ENCODE measurements around the gene HMOX1.
"Not testable (repeated sequence)": the region's sequence is repeated elsewhere in the genome, so short reads cannot be mapped to it uniquely, and the experiment has no call there.

The HMOX1 gene

DNA sequence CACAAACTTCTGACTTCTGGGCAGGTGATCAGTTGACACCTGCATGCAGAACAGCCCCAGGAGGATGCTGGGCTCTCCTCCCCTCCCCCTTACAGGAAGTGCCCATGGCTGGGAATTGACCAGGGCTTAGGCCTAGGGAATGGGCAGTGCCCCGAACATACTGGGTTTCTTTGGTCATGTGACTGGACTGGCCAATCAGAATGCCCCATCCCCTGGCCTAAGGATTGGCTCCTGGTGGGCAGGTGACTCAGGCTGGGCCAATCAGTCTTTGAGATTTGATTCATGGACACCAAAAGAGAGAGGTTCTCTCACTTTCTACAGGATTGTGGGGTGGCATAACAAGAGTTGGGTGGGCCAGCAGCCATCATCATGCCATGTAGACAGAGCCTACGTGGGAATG is 56.2 kb downstream of the HMOX1 start:
- DNase-seq, result no peak

DNA sequence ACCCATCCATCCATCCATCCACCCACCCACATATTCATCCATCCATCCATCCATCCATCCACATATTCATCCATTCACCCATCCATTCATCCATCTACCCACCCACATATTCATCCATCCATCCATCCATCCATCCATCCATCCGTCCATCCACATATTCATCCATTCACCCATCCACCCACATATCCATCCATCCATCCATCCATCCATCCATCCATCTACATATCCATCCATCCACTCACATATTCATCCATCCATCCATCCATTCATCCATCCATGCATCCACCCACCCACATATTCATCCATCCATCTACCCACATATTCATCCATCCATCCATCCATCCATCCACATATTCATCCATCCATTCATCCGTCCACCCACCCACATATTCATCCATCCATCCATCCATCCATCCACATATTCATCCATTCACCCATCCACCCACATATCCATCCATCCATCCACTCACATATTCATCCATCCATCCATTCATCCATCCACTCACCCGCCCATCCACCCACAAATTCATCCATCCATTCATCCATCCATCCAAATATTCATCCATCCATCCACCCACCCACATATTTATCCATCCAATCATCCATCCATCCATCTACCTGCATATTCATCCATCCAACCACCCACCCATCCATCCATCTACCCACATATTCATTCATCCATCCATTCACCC is 57.9 kb downstream of the HMOX1 start:
- not testable (repeated sequence) for DNase-seq

DNA sequence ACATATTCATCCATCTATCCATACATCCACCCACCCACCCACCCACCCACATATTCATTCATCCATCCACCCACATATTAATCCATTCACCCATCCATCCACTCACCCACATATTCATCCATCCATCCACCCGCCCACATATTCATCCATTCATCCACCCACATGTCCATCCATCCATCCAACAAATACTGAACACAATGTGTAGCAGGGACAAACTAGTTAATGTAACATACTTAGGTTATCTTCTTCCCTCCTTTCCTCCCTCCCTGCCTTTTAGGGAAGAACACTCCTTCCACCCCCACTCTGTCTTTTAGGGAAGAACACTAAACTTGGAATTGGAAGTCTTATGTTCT is 58.4 kb downstream of the HMOX1 start:
- no peak for DNase-seq

DNA sequence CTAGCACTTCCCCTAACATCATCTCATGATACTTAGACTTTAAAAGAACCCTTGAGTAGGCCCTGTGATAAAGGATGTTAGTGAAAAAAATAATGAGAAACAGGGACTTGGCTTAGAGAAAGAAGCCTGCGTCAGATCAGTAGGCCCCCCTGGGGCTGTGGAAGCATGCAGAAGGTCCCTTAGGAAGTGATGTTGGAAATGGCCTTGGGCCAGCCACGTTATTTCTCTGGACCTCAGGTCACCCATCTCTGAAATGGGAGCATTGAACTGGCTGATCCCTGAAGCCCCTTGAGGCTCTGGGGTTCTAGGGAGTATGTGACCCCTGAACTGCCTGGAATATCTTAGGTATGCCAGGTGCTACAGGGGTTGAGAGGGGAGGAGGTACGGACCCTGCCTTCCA is 59.2 kb downstream of the HMOX1 start:
- no peak for DNase-seq

- DNase-seq, result no peak
Observed at GRCh38 chr22:35441489-35442100, 60.7 kb downstream of the HMOX1 start.

- DNase-seq, result no peak
Observed at GRCh38 chr22:35442471-35442870, 61.6 kb downstream of the HMOX1 start.

- no peak for DNase-seq
Observed at GRCh38 chr22:35443338-35443737, 62.4 kb downstream of the HMOX1 start.

Data from effector CD4-positive, alpha-beta T cell (primary cell).